Activated gamma-delta T cell (primary cell): ENCODE results near the gene LRRC27.

Experiments used
- DNase-seq: peaks from one replicate; lab custom pipeline; 2025; lab: John Stamatoyannopoulos, UW

LRRC27 gene

DNA sequence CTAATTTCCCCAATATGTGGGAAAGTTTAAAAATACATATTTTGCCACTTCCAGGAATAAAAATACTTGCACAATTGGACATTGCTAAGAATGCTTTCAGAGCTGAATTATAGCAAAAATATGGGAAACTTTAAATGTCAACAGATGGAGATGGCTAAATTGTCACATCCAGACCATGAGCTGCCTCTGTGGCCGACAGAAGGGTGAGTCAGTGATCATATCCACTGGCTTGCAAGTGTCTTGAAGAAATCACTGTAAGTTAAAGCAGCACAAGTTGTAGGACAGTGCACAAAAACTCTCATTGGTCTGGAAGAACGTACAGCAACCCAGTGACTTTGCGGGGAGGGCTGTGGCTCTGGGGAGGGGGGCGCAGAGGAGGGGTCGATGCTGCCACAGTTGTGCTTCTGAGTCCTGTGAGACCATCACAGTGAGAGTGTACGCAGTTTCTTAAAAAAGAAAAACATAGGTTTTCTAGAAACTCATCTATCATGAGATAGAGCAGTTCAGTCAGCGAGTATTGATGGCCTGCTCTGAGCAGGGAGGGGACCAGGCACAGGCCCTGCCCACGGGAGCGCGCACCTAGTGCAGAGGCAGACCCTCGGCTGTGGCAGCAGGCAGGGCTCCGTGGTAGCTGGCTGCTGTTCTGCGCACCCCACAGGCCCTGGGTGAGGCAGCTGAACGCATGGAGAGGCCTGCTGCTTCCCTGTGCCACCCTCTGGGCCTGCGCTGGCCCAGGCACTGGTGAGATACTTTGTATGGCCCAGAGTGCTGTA, 25.5 kb downstream of the LRRC27 start:
- no peak for DNase-seq

DNA sequence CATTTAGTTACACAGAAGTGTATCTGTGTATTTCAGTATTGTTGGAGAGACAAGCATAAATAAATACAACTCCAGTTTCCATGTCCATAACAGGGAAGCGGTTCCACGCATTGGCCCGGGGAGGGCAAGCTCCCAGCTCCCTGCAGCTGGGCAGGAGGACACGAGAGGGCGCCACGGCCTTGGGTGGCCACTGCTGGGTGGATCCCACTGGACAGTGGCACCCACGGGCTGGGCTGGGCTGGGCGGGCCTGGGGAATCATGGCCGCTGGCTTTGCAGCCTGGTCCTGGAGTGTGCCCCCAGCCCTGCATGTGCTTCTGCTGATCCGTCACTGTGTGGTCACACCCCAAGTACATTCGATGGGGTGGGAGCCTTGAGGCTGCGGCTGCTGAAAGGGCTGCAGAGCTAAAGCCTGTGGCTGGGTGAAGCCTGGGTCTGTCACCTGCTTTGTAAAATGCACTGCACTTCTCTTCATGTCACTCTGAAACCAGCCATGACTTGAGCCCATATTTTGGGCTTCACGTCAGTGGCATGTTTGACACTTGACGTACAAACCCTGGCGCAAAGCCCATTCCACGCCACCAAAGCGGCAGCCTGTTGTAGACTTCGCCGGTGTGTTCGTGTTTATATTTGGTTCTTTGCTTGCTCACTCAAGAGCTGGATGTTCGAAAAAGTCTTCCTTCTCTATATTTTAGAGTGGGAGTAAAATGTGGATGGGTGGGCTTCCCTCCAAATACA, 27.5 kb downstream of the LRRC27 start:
- DNase-seq, result no peak

DNA sequence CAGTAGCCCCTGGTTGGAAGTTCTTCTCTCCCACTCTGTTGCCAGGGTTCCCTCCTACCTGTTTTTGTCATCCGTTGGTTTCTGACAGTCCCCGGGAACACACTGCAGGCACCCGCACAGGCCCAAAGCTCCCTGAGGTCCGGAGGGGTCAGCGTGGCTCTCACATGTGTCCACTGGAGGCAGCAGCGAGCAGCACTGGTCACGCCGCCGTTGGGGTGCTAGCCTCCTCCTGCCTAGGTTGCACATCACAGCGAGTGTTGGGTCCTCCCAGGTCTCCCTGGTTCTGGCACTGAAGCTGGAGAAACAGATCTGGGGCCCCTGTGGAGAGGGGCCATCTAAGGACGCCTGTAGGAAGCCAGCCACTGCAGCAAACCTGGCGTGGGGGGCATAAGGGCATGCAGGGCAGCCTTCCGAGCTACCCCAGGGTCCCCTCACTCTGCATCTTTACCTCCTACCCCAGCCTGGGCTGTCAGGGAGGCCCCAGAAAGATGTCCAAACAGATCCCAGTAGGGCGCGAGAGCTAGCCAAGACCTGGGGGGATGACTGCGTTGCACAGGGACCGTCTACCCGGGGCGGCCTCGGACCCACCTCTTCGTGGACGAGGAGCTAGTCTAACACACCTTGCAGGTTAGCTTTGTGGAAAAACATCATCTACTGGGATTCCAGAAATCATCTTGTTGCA, 28.9 kb downstream of the LRRC27 start:
- no peak for DNase-seq

DNA sequence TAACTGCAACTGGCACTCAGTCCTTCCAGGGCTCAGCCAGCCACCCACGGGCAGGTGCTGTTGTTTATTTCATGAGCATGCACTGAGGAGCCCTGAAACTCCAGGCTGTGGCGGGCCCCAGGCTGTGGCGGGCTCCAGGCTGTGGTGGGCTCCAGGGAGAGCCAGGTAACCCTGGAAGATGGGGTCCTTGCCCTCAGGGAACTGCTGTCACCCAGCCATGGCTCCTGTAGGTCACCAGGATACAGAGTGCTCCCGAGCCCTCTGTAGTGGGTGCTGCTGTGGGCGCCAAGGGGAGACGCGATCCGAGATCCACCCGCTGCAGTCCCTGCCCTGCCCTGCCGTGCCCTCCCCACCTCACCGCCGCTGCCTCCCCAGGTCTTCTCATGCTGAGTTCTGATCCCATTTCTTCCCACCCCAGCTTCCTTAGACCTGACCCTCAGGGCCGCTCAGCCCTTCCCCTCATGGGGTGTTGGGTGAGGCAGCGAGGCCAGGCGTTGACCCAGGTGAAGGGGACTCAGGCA, 29.6 kb downstream of the LRRC27 start:
- no peak for DNase-seq

DNA sequence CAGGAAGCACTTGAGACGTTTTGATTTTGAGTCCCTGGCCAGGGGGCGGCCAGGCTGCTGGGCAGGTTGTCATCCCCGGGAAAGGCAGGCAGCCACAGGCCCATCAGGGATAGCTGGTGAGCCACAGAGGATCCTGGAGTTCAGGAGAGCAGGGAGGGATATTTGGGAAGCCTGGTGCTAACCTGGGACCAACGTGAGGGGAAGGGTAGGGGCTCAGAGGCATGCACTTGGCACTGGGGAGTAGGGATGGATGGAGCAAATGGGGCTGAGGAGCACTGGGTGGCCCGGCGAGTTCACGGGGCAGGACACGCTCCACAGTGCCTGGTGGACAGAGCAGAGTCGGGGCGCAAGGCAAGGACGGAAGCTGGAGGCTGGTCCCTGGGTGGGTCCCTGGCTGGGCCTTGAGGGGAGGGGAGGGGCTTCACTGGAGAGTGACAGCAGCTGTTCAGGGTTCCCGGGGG, 30.2 kb downstream of the LRRC27 start:
- no peak for DNase-seq

DNA sequence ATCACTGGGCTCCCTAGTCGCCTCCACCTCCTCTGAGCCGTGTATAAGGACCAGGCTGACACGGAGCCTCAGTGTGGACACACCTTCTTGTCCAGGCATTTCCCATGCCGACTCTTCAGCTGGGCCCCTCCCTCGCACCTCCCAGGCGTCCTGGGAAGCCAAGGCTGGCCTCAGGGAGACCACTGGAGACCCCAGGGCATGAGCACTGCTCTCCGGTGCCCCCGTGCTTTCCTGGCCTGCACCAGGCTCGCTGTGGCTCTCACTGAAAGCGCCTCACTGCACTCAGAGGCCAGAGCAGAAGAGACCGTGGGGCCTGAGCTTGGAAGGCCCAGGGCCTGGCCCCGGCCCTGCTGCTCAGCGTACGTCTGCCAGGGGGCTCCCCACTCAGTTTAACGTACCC, 31.4 kb downstream of the LRRC27 start:
- no peak for DNase-seq

DNA sequence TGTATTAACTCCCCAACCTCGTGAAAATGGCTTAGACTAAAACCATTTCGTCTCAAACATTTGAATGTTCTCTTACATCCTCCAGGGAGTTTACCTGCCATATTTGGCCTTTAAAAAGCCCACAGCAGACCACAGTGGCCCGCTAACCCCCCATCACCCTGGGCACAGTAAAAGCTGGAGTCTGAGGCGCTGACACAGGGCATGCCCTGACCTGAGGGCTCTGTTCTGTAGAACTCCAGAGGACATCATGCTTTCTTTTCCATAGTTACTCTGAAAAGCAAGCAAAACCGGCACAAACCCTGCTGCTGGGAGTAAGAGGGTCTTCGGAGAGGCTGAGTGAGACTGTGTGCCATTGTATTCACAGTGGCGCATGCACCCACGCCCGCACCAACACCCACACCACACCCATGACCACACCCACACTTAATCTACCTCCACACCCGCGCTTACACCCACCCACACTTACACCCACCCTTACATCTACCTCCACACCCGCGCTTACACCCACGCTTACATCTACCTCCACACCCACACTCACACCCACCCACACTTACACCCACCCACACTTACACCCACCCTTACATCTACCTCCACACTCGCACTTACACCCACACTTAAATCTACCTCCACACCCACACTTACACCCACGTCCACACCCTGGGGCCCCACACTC, 32.1 kb downstream of the LRRC27 start:
- no peak for DNase-seq

DNA sequence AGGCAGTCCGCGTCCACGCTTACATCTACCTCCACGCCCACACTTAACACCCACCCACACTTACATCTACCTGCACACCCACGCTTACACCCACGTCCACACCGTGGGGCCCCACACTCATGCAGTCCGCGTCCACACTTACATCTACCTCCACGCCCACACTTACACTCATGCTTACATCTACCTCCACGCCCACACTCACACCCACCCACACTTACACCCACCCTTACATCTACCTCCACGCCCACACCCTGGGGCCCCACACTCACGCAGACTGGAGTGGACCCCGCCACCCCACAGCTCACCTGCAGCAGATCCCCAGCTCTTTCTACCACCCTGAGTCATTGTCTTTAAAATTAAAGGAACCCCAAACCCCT, 32.6 kb downstream of the LRRC27 start:
- no peak for DNase-seq

DNA sequence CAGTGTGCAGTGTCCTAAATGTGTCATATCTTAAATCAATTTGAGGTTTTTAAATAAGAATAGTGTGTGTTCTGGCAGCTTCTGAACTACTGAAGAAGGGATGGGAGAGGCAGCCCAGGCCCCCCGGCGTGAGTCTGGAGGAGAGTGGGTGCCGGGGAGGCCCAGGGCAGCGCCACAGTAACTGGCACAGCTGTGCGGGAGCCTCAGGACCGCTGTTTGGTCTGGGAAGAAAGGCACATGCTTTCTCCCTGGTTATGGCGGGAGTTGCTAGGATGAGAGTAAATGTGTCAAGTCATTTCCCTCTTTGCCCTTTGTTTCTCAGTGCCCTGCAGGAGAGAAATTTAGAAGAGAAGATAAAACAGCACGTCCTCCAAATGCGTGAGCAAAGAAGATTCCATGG, 33.1 kb downstream of the LRRC27 start:
- DNase-seq, result no peak

DNA sequence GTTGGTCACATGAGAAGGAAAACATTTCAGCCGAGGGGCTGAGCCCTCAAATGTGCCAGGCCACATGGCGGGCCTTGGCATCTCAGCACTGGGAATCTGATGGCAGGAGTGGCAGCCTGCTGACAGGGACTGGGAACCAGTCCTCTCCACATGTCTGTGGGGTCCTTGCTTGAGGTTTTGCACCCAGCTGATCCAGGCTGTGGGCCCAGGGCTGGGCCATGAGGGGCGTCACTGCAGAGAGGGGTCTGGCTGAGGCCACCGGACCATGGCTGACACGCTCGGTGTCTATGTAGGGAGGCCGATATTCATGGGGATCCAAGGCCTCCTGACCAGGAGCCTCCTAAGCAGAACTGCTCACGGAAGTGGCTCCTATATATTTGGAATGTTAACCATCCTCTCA, 34.0 kb downstream of the LRRC27 start:
- DNase-seq, result no peak

DNA sequence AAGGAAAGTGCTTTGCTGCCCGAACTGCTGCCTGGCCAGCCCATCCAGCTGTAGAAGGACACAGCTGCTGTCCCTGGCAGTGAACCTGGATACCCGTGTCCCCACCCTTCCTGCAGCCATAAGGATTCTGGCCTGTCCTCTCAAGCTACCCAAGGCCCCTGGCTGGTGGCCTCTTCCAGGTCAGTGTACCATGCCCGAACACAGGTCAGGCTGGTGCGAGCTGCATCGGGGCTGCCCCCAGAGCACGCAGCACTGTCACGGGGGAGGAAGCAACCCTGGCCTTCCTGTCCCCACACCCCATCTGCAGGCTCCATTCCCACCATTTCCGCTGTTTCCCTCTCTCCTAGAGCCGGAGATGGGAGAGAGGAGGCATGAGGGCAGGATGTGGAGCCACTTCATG, 34.5 kb downstream of the LRRC27 start:
- DNase-seq, result no peak

DNA sequence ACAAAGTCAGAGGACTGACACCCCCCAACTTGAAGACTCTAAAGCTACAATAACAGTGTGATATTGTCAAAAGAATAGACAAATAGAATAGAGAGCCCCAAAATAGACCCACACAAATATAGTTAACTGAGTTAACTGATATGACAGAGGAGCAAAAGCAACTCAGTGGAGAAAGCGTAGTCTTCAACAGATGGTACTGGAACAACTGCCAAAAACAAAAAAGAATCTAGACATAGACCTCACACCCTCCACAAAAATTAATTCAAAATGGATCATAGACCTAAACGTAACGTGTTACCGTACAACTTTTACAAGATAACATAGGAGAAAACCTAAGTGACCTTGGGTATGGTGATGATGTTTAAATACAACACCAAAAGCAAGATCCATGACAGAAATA, 36.4 kb downstream of the LRRC27 start:
- DNase-seq, result no peak

DNA sequence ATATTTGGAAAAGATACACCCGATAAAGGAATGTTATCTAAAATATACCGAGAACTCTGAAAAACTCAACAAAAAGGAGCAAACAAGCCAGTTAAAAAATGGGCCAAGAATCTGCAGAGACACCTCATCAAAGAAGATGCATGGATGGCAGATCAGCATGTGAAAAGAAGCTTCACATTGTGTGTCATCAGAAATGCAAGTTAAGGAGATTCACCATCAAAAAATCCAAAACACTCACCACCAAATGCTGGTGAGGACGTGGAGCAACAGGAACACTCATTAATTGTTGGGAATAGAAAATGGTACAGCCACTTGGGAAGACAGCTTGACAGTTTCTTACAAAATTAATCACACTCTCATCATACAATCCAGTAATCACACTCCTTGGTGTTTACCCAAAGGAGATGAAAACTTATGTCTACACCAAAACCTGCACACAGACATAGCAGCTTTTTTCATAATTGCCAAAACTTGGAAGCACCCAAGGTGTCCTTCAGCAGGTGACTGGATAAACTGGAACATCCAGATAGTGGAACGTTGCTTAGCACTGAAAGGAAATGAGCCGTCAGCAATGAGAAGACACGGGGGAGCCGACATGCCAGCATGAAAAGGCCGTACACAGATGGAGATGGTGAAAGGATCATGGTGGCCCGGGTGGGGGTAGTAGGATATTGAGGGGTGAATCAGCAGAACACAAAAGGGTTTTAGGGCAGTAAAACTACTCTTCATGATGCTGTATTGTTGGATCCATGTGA, 37.1 kb downstream of the LRRC27 start:
- DNase-seq, result no peak

DNA sequence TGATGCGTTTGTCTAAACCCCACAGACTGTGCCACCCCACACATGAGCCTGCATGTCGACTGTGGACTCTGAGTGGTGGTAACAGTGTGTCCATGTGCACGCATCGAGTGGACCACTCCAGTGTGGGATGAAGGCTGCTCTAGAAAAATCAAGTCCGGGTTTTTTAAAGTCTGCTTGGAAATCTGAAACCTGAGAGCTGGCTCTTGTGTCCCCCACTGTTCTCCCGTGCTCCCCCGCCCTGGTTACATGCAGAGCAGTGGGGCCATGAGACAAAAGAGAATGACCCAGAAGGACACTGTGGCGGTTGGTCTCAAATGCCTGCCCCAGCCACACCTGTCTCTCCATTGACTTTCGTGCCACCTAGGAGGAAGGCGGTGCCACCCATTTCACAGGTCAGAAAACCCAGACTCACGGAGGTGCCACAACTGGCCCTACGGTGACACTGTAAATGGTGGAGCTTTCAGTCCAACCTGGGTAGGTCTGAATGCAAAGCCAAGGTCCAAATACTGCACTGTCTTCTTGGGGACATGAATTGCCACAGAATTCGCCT, 37.7 kb downstream of the LRRC27 start:
- no peak for DNase-seq

DNA sequence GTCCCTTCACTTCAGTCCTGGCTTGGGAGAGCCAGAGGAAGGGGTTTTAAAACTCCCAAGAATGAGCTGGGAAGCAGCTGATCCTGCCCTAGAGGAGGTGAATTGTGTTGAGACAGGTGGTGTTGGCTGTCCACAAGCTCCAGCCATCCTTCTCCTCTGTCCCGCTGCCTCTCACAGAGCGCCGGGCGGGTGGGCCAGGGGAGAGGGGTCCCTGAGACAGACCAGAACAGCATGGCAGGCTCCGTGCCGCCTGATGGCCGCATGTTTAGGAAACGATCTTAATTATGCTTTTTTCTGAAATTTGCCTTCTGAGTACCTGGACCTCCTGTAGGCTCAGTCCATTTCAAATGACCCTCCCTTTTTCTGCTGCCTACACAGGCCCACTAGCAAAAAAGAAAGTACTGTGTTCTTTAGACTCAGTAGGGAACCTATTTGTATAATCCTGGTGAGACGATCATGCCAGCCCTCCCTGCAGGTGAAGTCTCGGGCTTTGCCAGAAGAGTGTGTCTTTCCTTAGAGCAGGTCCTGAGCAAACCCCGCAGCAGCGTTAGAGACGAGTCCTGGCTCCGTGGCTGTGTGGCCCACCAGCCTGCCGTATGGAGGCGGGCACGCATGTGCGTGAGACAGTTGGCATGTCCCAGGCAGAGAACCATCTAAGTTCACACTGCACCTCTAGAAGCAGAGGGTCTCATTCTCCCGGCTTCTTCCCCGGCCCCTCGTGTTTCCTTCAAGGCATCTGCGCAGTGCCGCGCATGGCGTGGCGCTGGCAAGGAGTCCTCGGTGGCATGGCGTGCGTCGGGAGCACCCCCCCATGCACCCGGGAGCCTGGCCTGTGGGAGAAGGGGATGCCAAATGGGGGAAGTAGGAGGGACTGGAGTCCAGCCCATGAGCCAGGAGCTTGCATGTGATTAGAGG, 38.7 kb downstream of the LRRC27 start:
- DNase-seq, result no peak

DNA sequence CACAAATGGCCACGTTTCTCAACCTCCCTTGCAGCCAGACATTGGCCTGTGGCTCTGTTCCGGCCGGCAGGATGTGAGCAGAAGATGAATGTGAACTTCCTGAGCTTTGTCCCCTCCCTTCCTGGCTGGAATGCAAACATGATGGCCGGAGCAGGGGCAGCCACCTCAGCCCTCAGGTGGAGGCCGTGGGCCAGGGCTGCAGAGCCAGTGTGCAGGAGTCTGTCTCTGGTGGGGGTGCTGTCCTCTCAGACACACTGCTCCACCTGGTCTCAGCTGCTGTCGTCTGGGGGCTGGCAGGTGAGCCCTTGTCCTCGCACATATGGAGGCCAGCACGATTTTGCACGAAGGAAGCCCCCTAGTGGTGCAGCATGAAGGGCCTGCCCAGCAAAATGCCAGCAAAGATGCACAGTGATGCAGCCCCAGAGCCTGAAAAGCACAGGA, 39.7 kb downstream of the LRRC27 start:
- DNase-seq, result no peak

DNA sequence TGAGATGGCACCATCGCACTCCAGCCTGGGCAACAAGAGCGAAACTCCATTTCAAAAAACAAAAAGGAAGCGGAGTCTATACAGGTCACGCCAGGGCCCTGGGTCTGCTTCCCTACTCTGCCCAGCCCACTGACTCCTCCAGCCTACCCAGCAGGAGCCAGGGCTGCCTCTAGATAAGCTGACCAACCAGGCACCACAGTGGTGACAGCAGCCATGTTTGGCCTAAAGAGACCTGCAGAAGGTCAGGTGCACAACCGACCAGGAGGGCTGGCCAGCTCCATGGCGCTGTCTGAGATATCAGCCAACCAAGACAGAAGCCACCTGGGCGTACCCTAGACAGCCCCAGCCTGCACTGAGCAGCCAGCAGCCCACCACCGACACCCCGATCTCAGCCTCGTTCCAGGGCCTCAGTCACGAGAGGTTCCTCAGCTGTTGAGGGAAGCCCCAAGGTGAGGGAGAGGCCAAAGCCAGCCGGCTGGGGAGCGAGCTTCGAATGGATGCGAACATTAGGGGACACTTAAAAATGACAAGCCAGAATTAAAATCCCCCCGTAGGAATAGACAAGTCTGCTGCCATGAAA, 40.6 kb downstream of the LRRC27 start:
- DNase-seq, result no peak

DNA sequence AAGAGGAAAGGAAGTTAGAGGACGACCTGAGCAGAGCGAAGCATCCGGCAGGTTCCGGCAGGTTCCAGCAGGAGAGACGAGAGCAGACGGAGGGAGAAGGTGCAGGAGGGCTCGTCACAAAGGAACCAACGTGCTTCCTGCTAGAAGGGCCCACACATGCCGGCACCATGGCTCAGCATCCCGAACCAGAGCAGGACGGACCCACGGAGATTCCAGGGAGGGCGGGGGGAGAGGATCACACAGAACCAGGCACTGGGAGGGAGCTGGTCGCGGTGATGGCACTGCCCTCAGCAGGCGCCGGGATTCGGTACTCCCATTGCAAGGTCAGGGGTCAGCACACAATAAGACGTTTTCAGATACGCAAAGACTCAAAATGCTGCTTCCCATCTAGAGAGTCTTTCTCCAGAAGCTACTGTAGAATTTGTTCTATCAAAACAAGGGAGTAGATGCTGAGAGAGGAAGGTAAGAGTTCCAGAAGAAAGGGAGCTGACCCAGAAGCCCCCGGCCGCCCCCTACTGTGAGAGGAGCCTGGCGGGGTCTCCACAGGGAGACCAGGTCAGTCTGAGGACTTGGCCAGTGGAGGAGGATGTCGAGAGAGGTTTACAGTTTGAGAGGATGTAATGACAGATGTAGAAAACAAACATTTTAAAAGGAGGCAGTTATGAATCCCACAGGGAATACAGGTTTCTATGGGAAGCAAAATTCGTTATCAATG, 41.4 kb downstream of the LRRC27 start:
- no peak for DNase-seq

DNA sequence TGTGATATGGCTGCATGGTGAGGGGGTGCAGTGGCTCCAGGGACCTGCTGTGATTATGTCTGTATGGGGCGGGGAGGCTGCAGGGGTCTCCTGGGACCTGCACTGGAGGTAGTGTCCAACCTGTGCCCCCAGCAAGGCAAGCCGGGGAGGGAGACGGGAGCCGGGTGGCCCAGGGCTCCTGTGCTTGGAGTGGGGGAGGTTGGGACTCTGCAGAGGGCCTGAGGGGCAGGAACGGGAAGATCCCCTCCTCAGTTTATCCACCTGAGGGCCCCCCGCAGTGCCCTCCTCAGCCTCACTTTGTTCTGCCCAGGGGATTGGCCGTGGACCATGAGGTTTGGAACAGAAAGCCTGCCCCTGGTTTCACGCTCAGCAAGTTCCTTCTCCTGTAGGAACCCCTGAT, 42.2 kb downstream of the LRRC27 start:
- DNase-seq, result no peak
